ENCODE data around the gene COL8A2.
A peak's percentile ranks its signal among the peaks of the same experiment; 100 is the strongest.

COL8A2 gene

GRCh38 chr1:36114371-36114770 lies 10.7 kb downstream of the COL8A2 start:
- no peak for DNase-seq (ENCODE audit: low read depth)

GRCh38 chr1:36112823-36113222 lies 12.2 kb downstream of the COL8A2 start:
- no peak for DNase-seq (ENCODE audit: low read depth)

GRCh38 chr1:36111151-36111550 lies 13.9 kb downstream of the COL8A2 start:
- no peak for DNase-seq (ENCODE audit: low read depth)

- no peak for DNase-seq (ENCODE audit: low read depth)
Measured at GRCh38 chr1:36109041-36109679, 15.9 kb downstream of the COL8A2 start.

GRCh38 chr1:36108314-36108713 lies 16.7 kb downstream of the COL8A2 start:
- no peak for DNase-seq (ENCODE audit: low read depth)

- DNase-seq (ENCODE audit: low read depth): no peak
Measured at GRCh38 chr1:36107394-36107793, 17.6 kb downstream of the COL8A2 start.

GRCh38 chr1:36106269-36106668 lies 18.8 kb downstream of the COL8A2 start:
- DNase-seq (ENCODE audit: low read depth): no peak

- DNase-seq (ENCODE audit: low read depth): no peak
Measured at GRCh38 chr1:36101546-36101945, 23.5 kb downstream of the COL8A2 start.

GRCh38 chr1:36100376-36100775 lies 24.6 kb downstream of the COL8A2 start:
- no peak for DNase-seq (ENCODE audit: low read depth)

GRCh38 chr1:36099681-36100341 lies 25.2 kb downstream of the COL8A2 start:
- peak; percentile 66 for DNase-seq (ENCODE audit: low read depth)

GRCh38 chr1:36098650-36099365 lies 26.2 kb downstream of the COL8A2 start:
- DNase-seq (ENCODE audit: low read depth): no peak

GRCh38 chr1:36097693-36098585 lies 27.1 kb downstream of the COL8A2 start:
- no peak for DNase-seq (ENCODE audit: low read depth)

- no peak for DNase-seq (ENCODE audit: low read depth)
Measured at GRCh38 chr1:36096500-36097432, 28.3 kb downstream of the COL8A2 start.

GRCh38 chr1:36095760-36096405 lies 29.1 kb downstream of the COL8A2 start:
- no peak for DNase-seq (ENCODE audit: low read depth)

GRCh38 chr1:36094621-36095061 lies 30.4 kb downstream of the COL8A2 start:
- DNase-seq (ENCODE audit: low read depth): no peak

- no peak for DNase-seq (ENCODE audit: low read depth)
Measured at GRCh38 chr1:36093929-36094328, 31.1 kb downstream of the COL8A2 start.

GRCh38 chr1:36093226-36093625 lies 31.8 kb downstream of the COL8A2 start:
- no peak for DNase-seq (ENCODE audit: low read depth)

- no peak for DNase-seq (ENCODE audit: low read depth)
Measured at GRCh38 chr1:36092798-36093185, 32.2 kb downstream of the COL8A2 start.

GRCh38 chr1:36092166-36092797 lies 32.7 kb downstream of the COL8A2 start:
- DNase-seq (ENCODE audit: low read depth): no peak

GRCh38 chr1:36091698-36092097 lies 33.3 kb downstream of the COL8A2 start:
- no peak for DNase-seq (ENCODE audit: low read depth)

All from activated T-cell treated with anti-CD3 and anti-CD28 coated beads for 24 hours (primary cell).